HG02981 (cell line): ENCODE measurements around the gene CBLB.
A peak's percentile ranks its signal among the peaks of the same experiment; 100 is the strongest.

Source experiments
- ATAC-seq: cut with Tn5 transposase; IDR thresholded peaks from one replicate; pipeline ENCODE4 v1.9.1; 2021; ENCODE audit warnings: mild to moderate bottlenecking, moderate library complexity; ENCODE audit not compliant: unreplicated experiment

Gene CBLB

DNA sequence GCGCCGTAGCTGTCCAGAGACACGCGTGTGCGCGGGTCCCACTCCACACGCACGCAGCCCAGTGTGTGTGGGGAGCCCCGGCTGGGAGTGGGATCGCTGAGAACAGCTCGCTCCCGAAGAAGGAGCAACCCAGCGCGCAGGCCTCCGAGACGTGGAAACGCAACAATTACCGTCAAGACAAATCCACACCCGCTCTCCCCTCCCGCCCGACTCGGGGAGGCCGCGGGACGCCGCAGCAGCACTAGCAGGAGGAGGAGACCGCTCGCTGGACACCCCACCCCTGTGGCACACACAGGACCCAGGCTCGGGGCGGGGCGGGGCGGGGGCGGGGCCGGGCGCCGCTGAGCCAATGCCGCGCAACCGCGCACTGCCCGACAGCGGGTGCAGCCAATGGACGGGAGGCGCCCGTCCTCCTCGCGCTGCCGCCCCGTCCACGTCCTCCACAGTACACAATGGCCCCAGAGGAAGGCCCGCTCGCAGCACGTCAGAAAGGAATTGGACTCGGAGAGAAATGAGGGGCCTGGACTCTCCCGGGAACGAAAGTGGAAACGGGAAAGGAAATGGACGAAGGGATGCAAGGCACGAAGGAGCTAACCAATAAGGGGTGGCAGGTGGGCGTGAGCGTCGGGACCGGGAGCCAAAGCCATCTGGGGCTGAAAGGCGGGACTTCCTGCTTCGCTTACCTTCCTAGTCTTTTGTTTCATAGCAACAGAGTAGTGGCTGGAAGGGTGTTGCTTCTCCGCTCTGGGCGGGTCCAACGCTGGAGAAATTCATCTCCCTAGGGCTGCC, at the start of gene CBLB:
Gene CBLB (minus strand): TSS at position 271 of the 789 bp plus-strand sequence. CDS start 1,435 bp downstream, outside the sequence.
- peak; percentile 76 for ATAC-seq

DNA sequence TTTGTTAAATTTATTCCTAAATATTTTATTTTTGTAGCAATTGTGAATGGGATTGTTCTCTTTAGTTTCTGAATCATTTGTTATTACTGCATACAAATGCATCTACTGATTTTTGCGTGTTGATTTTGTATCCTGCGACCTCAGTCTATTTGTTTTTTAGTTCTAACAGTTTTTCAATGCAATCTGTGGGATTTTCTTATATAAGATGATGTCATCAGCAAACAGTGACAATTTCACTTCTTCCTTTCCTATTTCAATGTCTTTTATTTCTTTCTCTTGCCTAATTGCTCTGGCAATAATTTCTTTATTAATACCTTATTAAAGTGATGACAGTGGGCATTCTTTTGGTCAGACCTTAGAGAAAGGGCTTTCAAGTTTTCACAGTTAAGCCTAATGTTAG, 48.0 kb upstream of the CBLB start:
- no peak for ATAC-seq

DNA sequence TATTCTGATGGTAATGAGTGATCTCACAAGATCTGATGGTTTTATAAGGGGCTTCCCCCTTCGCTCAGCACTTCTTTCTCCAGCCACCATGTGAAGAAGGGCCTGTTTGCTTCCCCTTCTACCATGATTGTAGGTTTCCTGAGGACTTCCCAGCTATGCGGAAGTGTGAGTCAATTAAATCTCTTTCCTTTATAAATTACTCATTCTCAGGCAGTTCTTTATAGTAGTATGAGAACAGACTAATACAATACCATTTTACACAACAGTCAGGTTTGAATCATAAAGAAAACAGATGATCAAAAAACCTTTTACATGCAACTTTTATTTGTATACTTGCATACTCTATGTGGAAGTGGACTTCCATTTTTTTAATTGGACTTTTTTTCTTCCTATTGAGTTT, 46.7 kb upstream of the CBLB start:
- ATAC-seq: no peak

DNA sequence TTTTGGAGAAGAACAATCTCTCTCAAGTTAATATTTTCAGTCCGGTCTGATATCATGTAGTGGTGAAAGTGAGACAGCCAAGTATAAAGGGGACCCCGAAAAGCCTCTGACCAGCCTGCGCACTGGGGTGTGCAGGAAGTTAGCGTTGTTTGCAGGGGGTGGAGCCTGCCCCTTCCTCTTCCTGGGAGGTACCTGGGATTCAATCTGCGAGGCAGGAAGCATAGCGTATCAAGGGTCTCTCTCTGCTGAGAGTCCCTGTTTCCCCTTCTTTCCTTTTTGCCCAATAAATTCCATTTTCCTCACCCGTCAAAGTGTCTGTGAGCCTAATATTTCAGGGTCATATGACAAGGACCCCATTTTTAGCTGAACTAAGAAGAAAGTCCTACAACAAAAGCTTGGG, 44.8 kb upstream of the CBLB start:
- no peak for ATAC-seq

DNA sequence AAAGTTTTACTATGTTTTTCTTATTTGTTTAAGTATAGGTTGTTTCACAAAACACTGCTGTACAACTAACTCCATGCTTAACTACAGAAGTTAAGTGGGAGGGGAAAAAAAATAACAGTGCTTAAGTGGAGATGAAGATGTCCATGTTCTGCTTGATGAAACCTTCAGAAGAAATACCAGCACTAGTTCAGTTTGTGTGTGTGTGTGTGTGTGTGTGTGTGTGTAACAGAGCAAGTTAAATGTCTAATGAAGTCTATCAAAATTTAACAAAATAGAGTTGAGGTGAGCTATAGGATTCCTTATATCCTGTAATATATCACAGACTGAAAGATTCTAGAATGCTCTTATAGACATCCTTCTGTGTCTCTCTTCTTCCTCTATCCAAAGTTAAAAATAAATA, 44.1 kb upstream of the CBLB start:
- ATAC-seq: no peak

DNA sequence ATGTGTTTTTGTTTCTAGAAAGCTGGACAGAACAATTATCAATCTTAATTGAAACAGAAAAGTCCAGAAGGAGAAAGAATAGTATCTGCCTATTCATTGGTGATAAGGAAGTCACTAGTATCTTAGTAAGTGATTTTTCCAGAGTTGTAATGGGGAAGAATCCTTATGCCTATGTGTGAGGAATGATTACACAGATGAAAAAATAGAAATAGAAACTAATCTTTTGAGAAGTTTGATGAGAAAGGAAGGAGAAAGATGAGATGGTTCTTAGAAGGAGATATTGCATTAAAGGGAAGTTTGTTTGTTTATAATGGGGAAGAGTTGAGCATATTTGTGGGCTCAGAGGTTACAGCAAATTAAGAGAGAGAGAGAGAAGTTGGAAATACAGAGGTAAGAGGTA, 42.7 kb upstream of the CBLB start:
- no peak for ATAC-seq

DNA sequence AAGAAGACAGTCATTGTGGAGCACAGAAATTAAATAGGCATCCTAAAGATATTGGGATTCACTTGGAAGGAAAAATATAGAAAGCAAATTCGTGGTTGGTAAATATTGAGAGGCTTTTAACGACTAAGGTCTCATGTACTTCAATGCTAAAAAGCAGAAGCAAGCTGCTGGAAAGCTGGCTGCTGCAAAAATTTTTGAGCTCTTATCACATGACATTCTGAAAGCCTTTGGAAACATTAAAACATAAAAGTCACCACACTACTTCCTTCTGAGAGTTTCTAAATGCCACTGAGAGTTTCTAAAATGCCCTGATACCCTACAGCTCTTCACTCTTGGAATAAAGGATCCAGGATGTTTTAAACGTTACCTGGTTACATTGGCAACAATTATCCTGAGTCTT, 39.0 kb upstream of the CBLB start:
- ATAC-seq: no peak

DNA sequence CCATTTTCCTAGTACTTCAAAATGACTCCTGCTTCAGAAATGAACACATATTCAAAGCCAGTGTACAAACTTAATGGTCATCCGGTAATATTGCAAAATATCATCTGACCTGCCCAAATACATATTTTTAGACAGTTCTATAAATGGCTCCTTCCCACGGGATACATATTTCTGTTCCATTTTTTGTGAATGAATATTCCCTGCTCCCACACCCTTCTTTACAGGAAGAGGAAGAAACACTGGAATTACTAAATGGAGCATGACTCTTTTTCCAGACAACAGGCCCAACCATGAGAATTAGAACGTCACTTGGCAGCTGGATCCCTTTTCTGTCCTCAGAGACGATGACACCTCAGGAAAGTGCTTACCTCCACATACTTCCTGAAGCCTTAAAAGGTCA, 38.0 kb upstream of the CBLB start:
- ATAC-seq: no peak

DNA sequence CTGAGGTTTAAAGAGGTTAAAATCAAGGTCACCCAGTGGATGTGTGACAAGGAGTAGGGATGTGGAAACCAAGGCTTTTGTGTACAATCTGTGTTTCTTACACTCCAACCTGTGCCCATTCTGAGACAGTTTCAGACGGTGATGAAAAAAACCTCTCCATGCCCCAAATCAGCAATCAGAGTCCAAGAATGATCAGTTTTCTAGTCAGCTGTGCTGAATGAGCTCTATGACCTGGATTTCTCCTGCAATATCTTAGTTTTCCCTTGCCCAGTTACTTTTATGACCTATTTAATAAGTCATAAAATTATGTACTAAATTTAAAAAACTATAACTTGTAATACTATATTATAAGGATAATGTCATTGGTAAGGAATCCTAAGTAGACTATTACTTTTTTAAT, 37.5 kb upstream of the CBLB start:
- ATAC-seq: no peak

DNA sequence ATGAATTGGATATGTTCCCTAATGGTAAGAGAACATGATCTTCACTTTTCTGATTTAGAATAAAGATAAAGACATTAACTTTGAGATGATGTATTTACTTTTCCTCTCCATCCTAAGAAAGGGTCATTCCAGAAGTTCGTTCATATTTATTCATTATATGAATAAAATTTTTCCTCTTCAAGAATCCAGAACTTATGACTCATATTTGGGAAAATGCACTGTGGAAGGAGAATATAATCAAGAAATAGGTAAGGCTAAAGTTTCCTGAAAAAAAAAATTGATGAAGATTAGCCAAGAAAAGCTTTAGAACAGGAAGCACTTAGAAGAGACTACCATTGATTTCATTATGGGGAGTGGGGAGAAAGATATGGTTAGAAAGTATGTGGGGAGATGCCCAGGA, 36.5 kb upstream of the CBLB start:
- no peak for ATAC-seq

DNA sequence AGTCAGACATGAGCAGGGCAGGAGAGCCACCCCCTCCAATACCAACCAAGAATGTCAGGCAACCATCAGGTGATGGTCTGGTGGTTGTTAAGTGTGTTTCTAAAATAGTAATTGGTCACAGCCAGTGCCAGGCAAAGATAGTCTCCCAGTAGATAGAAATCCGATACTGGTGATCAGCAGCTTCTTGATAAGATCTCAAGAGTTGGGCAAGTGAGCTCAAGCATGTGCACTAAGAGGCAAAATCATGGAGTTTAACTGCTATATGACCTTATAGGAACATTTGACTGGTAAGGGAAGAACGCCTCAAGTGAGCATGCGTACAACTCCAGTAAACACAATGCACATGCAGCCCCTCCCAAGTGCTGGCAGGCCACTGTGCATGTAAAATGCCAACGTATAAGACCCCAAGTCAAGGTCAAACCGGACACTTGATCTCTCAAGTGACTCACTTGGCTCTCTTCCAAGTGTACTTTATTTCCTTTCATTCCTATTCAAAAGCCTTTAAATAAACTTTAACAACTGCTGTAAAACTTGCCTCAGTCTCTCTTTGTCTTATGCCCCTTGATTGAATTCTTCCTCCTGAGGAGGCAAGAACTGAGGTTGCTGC, 36.0 kb upstream of the CBLB start:
- no peak for ATAC-seq

DNA sequence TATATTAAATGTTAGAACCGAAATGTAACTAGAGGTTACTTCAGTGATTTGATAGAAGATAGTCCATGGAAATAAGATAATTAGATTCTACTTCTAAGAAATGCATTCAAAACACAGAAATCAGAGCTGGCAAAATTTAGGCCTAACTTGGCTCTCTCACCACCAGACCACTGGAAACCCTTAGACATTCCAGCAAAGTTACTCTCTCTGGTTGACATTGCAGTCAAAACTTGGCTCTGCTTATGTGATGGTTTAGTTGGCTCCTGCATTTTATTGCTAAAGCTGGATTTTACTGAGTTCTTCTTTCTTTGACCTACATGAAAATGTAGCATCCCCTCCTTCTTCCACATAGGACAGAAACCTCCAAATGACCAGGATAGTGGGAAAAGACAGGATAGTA, 35.4 kb upstream of the CBLB start:
- ATAC-seq: no peak

DNA sequence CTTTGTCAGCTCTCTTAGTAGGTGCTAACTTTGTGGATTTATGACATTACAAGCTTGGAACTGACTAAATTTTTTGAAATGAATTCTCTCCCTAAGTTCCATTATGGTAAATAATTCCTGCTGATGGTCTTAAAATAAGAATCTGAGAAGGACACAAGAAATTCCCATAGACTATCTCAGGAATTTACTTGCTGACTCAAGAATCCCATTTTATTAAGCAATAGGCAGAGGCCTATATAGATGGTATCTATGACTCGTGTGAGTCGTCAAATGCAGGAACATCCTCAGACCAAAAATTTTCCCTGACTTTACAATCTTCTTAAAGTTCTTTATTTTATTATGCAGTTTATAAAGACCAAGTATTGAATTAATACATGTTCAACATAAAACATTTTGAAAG, 30.7 kb upstream of the CBLB start:
- no peak for ATAC-seq

DNA sequence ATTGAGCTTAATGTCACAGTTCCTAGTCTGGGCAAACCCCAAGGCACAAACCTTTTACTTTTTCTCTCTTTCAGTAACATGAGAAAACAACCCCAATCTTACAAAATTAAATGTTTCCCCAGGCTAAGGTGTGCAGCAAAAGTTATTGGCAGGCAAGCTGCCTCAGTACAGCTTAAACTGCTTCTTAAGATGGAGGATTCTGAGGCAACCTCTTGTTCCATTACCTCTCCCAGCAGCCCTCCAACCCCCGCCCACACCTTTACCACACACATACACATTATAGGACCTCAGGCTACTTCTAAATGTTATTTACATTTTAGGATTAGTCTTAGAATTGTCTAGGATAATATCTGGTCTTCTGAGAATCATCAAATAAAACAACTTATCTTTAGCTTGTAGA, 22.3 kb upstream of the CBLB start:
- no peak for ATAC-seq

DNA sequence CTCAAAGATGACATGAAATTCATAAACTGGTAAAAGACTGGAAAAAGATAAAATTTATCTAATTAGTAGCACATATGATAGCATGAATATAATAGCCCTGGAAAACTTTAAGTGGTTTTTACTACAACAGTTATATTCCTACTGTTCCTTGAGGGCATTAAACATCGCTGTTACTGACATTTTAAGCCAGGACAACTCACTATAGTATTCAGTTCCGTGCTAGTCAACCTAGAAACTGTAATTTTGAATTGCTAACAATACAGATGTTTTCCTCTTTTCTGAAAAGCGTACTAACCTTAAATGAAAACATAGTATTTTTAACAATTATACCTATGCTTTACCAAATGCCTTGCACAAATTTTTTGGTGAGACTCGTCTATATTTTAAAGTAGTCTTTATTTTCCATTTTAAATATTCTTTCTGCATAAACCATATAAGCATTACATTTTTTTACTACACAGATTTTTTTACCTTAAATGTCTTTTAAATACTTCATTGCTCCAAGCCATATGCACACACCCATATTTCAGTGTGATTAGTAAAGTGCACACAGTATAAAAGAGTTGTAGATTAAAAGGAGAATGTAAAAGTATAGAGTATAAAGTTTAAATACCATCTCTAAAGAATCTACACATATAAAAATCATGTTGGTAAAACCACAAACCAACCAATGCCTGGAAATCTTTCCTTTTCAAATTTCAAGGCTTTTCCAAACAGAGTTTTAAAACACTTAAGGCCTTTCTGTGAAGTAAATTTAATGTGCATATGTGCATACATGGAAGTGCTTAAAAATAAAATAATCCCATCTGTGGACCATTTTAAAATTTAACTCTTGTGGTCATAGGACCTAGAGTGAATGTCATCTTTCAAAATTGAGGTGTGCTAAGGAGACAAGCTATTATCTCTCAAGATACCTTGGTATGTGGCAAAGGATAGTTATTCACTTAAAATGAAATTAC, 20.1 kb upstream of the CBLB start:
- no peak for ATAC-seq

DNA sequence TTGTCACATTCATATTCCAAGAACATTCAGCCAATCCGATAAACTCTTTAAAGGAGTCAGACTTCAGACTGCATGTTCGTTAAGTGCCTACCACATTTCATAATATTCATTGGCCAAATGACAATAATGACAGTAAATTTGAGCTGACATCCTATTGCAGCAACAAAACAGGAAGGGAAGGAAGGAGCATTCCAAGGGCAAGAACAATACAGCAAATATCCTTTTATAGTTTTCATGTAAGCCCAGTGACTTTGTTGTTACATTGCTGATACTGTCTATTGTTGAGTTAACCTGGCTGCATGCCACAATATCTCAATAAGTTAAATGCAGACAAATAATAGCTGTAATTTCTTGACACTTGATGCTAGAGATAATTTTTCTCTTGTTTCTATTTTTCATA, 16.4 kb upstream of the CBLB start:
- no peak for ATAC-seq

DNA sequence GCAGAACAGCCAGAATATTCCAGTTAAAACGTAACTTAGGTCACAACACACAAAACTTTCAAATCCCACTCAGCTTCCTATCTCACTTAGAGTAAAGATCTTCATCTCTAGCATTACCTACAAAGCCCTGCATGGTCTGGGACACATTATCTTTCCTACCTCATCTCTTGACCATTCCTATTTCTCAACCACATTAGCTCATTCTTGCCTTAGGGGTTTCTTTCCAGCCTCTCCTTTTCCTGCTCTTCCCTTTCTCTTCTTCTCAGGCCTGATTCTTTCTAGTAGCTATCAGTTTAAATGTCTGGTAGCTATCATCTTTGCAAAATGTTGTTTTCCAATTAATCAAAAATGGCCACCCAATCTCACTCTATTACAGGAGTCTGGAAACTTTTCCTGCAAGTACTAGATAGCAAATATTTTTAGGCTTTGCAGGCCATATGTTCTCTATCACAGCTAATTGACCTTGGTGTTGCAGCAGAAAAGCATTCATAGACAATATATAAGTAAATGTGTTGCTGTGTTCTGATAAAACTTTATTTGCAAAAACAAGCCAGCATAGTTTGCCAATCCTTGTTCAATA, 15.1 kb upstream of the CBLB start:
- ATAC-seq: no peak

DNA sequence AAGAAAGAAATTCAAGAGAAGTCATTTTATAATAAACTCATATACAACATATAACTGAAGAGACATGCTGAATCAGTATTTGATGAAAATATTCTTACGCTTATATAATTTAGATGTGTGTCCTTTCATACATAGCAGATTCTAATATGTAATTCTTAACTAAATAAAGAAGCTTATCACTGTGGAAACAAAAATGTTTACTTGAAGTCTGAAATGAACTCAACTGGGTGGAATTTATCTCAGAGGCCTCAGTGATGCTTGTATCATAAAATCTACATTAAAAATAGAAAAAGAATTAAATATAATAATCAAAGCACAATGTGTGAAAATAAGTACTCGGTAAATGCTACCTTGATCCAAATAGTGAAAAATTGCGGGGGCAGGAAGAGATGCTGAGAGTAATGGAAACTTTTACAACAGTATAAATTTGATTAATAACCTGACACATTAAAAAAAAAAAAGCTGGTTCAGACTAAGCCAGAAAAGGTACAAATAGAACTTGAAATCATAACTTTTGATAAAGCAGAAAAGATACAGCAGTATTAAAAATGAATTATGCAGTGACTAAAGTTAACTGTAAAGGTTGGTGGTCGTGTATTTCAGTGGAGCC, 12.0 kb upstream of the CBLB start:
- no peak for ATAC-seq

DNA sequence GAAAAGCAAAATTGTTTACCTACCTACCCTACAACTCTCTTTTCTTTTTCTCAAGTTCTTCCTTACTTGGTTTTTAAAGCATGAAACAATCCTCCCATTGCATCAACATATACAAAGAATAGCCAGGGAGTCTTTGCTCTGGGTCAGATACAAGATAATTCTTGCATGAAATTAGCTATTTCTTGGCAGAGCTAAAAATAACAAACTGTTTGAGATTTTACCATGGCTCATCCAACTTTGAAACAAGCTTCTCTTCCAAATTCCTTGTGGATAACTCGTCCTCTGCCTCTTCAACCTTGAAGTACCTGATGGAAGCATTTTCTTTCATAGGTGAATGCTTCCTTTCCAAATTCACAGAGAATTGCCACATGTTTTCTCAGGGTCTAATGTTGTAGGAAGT, 9.2 kb upstream of the CBLB start:
- no peak for ATAC-seq

DNA sequence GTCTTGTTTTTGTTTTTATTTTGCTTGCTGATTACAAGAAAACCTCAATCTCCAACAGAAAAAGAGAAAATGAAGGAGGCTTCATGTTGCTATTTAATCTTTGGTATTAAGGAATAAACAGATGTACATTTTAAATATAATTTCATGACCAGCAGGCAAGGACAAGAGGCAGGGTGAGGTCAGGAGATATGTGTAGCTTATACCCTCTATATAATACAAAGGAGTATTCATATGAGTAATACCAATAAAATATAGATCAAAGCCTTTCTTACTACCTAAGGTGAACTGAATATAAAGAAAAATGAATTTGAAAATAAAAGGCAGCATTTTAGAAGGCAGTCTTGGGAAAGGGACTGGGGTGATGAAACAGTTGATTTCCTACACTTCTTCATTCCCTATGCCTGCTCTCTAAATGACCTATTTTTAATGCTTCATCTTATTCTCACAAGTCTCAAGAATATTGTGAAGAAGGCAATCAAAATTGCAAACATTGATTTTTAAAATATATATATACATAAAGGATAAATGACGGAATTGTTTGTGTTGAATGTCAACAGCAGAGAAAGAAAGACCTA, 8.6 kb upstream of the CBLB start:
- ATAC-seq: no peak
